ENCODE results near the gene MARF1.

GRCh38 chr16:15621456-15621855, 21.5 kb downstream of the MARF1 start:
- TF ChIP-seq CTCF (IDR thresholded peaks at IDR 0.05) (no peak), POLR2A (IDR thresholded peaks at IDR 0.05) (no peak)

All from lower leg skin (tissue), 3 donors.